IPS-15b (cell line): Measurements from ENCODE around the gene ECT2L.

Source experiments
- H3K27me3 ChIP-seq: one replicate; pipeline ENCODE4 v1.6.1; 2013; ENCODE audit warnings: low read length; ENCODE audit not compliant: control insufficient read depth, insufficient read depth
- H3K36me3 ChIP-seq: one replicate; pipeline ENCODE4 v1.6.1; 2013; ENCODE audit warnings: low read length; ENCODE audit not compliant: control insufficient read depth, insufficient read depth
- H3K4me1 ChIP-seq: one replicate; pipeline ENCODE4 v1.6.1; 2013; ENCODE audit warnings: mild to moderate bottlenecking, low read length; ENCODE audit not compliant: control insufficient read depth, insufficient read depth
- H3K4me3 ChIP-seq: one replicate; pipeline ENCODE4 v1.5.1; 2013; ENCODE audit warnings: low read depth, low read length
- H3K9ac ChIP-seq: one replicate; pipeline ENCODE4 v1.6.1; 2013; ENCODE audit warnings: low read depth, mild to moderate bottlenecking, low read length
- H3K9me3 ChIP-seq: one replicate; pipeline ENCODE4 v1.6.1; 2013; ENCODE audit warnings: mild to moderate bottlenecking, low read length; ENCODE audit not compliant: control insufficient read depth, insufficient read depth

Gene ECT2L

DNA sequence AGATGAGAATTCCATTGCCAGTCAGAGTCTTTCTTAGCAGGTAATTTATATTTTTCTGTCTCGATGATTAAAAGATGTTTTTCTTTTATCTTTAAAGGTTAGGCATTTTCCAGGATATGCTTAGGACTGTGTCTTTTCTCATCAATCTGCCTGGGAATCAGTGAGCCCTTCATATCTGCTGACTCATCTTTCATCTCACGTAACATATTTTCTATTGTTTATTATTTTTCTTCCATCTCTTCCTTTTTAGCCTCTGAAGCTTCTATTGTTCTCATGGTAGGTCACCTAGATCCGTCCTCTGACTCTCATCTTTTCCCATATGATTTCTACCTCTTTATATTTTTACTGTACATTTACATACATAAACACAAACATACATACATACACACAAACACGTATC, 13.6 kb upstream of the ECT2L start:
- H3K4me3 ChIP-seq, result no peak overlapping the region
- H3K4me1 ChIP-seq, result no peaks in the 10 kb centered on the region
- no peak overlapping the region for H3K9ac ChIP-seq
- H3K9me3 ChIP-seq, result no peaks in the 10 kb centered on the region
- no peaks in the 10 kb centered on the region for H3K36me3 ChIP-seq
- H3K27me3 ChIP-seq, result no peaks in the 10 kb centered on the region

DNA sequence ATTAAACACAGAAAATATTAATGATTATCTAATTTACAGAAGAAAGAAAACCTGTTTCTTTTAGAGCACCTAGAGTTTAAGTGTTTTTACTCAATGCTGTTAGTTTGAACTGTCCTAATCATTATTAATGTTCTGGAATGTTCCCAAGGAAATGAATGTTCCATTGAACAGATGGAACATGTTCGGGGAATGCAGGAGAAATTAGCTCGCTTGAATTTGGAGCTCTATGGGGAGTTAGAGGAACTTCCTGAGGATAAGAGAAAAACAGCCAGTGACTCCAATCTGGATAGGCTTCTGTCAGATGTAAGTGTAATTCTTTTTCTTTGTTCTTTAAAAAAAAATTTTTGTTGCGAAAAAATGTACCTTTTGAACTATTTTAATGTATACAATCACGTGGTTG, 10.8 kb upstream of the ECT2L start:
- H3K9me3 ChIP-seq, result no peaks in the 10 kb centered on the region
- H3K27me3 ChIP-seq, result no peaks in the 10 kb centered on the region
- no peaks in the 10 kb centered on the region for H3K4me1 ChIP-seq
- no peaks in the 10 kb centered on the region for H3K36me3 ChIP-seq
- H3K4me3 ChIP-seq, result no peak overlapping the region
- no peak overlapping the region for H3K9ac ChIP-seq

DNA sequence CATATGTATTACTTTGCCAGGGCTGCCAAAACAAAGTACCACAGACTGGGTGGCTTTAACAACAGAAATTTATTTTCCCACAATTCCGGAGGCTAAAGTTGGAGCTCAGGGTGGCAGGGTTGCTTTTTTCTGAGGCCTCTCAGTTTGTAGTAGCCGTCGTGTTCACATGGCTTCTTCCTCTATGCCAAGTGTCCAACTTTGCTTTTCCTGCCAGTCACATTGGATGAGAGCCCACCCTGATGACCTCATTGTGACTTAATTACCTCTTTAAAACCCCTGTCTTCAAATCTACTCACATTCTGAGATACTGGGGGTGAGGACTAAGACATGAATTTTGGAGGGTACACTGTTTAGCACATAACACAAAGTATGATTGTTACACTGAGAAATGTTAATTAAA, 9.9 kb upstream of the ECT2L start:
- H3K9me3 ChIP-seq, result no peaks in the 10 kb centered on the region
- H3K9ac ChIP-seq, result no peak overlapping the region
- H3K4me1 ChIP-seq, result no peaks in the 10 kb centered on the region
- no peaks in the 10 kb centered on the region for H3K27me3 ChIP-seq
- H3K4me3 ChIP-seq, result no peak overlapping the region
- H3K36me3 ChIP-seq, result no peaks in the 10 kb centered on the region

DNA sequence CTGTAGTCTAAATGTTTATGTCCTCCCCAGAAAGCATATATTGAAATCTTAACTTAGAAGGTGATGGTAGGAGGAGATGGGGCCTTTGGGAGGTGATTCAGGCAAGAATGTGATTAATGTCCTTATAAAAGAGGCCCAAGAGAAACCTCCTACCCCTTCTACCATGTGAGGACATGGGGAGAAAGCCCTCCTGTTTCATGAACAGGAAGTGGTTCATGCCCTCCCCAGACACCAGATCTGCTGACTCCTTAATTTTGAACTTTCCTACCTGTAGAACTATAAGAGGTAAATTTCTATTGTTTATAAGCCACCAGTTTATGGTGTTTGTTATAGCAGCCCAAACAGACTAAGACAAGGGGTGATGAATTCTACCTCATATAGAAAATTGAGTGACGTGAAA, 8.7 kb upstream of the ECT2L start:
- no peaks in the 10 kb centered on the region for H3K36me3 ChIP-seq
- H3K4me3 ChIP-seq, result no peak overlapping the region
- no peak overlapping the region for H3K9ac ChIP-seq
- no peaks in the 10 kb centered on the region for H3K4me1 ChIP-seq
- H3K9me3 ChIP-seq, result no peaks in the 10 kb centered on the region
- no peaks in the 10 kb centered on the region for H3K27me3 ChIP-seq

DNA sequence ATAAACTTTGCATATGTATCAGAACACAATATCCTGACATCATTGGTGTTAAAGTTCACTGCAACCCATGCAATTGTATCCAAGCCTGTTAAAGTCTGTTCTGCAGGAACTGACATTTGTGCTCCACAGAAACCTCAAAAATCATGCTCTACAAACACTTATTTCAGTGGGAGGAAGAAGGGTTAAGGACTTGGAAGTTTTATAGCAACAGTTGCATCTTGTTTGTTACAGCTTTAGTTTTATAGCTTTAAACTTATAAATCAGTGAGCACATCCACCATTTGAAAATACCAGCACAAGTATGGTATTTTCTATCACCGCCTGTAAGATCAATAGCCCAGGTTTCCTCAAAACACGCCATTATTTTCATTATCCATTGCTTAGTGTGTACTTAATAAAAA, 884 bp downstream of the ECT2L start:
- no peaks in the 10 kb centered on the region for H3K36me3 ChIP-seq
- H3K4me1 ChIP-seq, result peaks cover 4% of the 10 kb centered on the region
- no peak overlapping the region for H3K4me3 ChIP-seq
- H3K9ac ChIP-seq, result no peak overlapping the region
- no peaks in the 10 kb centered on the region for H3K9me3 ChIP-seq
- peaks cover 8% of the 10 kb centered on the region for H3K27me3 ChIP-seq

DNA sequence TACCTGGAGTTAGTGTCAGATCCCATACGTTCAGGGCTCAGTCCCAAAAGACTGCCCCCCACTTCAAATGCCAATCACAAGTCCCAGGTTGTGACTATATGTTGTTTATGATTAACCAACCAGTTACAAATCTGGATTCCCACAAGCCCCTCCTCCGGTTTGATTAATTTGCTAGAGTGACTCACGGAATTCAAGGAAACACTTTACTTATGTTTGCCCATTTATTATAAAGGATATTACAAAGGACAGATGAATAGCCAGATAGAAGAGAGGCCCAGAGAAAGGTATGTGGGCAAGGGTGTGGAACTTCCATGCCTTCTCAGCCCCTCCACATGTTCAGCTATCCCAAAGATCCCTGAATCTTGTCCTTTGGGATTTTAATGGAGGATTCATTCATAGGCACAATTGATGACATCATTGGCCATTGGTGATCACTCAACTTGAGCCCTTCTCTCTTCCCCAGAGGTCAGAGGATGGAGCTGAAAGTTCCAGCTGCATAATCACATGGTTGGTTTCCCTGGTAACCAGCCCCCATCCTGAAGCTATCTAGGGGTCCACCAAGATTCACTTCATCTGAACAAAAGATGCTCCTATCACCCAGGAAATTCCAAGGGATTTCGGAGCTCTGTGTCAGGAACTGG, 2.0 kb downstream of the ECT2L start:
- Histone ChIP-seq H3K9me3 (no peaks in the 10 kb centered on the region), H3K36me3 (no peaks in the 10 kb centered on the region), H3K4me1 (peaks cover 4% of the 10 kb centered on the region), H3K4me3 (no peak overlapping the region), H3K9ac (no peak overlapping the region), H3K27me3 (peaks cover 8% of the 10 kb centered on the region)

DNA sequence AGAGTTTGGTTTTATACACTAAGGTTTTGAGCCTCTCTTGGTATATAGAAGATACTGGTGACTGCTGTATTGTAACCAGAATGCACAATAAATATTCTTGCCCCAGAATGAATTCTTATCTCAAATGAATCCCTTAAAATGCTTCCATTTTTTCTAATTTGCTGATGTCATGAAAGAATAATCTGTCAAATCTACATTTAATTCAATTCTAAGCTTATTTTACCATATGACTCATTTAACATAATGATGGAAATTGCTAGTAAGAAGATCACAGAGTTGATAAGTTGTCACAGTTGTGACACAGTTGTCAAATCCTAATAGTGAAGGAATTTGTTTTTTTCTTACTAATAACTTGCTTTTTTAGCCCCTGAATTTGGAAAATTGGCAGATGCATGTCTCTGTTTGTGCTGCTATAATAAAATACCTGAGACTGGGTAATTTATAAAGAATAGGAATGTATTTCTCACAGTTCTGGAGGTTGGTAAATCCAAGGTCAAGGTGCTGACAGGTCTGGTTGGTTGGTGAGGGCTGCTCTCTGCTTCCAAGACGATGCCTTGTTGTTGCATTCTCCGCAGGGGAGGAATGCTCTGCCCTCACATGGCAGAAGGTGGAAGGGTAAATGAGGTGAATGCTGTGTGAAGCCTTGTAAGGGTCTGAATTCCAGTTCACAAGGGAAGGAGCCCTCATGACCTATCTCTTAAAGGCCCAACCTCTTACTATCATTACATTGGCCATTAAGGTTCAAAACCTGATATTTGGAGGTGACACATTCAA, 4.7 kb downstream of the ECT2L start:
- peaks cover 4% of the 10 kb centered on the region for H3K4me1 ChIP-seq
- H3K9me3 ChIP-seq, result no peaks in the 10 kb centered on the region
- H3K4me3 ChIP-seq, result no peak overlapping the region
- H3K27me3 ChIP-seq, result peaks cover 8% of the 10 kb centered on the region
- no peaks in the 10 kb centered on the region for H3K36me3 ChIP-seq
- H3K9ac ChIP-seq, result no peak overlapping the region

DNA sequence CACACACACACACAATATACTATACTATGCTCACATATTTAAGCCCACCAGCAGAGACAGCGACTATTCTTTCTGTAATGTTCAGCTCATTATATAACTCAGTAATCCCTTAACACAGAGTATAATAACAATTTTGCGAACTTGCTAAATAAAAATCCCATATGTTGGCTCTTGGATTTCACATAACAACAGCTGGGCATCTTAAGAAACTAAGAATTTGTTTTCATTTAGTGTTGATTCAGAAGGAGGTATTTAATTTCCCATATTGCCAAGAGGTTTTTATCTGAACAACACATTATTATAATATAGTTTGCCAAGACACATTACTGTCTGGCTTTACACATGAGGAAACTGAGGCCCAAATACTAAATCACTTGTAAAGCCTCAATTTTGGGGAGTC, 7.4 kb downstream of the ECT2L start:
- Histone ChIP-seq H3K9me3 (no peaks in the 10 kb centered on the region), H3K36me3 (no peaks in the 10 kb centered on the region), H3K4me1 (no peaks in the 10 kb centered on the region), H3K4me3 (no peak overlapping the region), H3K27me3 (no peaks in the 10 kb centered on the region), H3K9ac (no peak overlapping the region)

DNA sequence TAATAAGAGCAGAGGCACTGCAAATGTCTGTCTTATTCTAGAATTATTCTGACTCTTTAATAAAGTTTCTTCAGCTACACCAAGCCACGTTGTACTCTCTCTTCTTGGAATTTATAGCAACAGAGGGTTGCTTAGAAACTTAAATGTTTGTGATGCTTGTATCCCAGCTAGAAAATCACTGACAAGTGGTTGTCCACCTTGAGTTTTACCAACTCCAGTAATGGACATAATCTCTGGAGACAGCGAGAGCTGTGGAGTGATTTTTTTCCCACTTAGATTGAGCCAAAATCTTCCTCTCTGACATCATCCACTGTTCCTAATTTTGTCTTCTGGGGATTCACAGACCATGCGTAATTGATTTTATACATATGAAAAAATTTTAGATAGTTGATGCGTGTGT, 8.0 kb downstream of the ECT2L start:
- H3K4me3 ChIP-seq, result no peak overlapping the region
- H3K27me3 ChIP-seq, result no peaks in the 10 kb centered on the region
- no peaks in the 10 kb centered on the region for H3K36me3 ChIP-seq
- H3K9ac ChIP-seq, result no peak overlapping the region
- no peaks in the 10 kb centered on the region for H3K9me3 ChIP-seq
- no peaks in the 10 kb centered on the region for H3K4me1 ChIP-seq

DNA sequence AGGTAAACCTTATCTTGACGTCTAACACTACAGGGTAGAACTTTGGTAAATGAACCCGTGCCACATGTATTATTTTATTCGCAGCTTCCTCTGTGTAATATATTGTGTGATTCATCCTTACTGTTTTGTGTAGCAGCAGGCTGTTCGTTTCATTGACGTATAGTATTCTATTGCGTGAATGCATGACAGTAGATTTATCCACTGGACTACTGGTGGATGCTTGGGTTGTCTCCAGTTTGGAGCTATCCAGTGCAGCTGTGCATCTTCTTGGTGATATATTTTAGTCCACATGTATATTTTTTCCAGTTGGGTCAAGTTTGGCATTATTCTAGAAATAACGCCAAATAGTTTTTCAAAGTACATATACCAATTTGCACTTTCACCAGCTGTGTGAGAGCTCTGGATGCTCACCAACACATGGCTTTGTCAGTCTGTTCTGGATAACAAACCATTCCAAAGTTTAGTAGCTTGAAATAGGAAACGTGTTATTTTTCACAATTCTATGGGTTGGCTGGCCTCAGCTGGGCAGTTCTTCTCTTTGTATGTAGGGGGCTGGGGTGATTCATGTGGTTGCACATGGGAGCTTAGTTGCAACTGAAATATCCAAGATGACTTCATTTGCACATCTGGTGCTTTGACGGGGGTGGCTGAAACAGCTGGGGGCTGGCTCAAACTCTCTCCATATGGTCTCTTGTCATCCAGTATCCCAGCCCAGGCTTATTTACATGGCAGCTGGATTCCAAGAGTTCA, 9.3 kb downstream of the ECT2L start:
- H3K4me3 ChIP-seq, result no peak overlapping the region
- H3K9ac ChIP-seq, result no peak overlapping the region
- no peaks in the 10 kb centered on the region for H3K27me3 ChIP-seq
- no peaks in the 10 kb centered on the region for H3K9me3 ChIP-seq
- H3K36me3 ChIP-seq, result no peaks in the 10 kb centered on the region
- H3K4me1 ChIP-seq, result no peaks in the 10 kb centered on the region

DNA sequence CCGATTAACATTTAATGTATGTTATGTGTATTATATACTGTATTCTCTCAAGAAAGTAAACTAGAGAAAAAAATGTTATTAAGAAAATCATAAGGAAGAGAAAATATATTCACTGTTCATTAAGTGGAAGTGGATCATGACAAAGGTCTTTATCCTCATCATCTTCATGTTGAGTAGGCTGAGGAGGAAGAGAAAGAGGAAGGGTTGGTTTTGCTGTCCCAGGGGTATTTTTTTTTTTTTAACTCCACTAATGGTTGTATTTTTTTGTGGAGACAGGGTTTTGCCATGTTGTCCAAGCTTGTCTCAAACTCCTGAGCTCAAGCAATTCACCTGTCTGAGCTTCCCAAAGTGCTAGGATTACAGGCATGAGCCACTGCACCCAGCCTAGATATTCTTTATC, 11.0 kb downstream of the ECT2L start:
- Histone ChIP-seq H3K27me3 (no peaks in the 10 kb centered on the region), H3K4me3 (no peak overlapping the region), H3K9ac (no peak overlapping the region), H3K36me3 (no peaks in the 10 kb centered on the region), H3K9me3 (no peaks in the 10 kb centered on the region), H3K4me1 (no peaks in the 10 kb centered on the region)

DNA sequence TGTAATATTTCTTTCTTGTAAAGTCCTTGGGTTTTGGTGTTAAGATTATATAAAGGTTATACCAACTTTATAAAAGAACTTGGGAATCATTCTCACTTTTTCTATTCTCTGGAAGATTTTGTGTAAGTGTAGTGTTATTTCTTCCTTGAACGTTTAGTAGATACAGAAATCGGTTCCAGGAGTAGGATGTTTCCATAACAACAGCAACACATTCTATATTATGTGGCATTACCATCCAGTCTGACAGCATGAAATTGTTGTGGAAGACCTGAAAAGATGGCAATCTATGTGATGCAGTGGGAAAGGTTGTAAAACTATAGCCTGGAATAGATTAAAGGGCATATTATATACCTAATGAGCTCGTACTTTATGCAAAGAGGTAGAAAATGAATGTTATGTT, 13.8 kb downstream of the ECT2L start:
- no peaks in the 10 kb centered on the region for H3K36me3 ChIP-seq
- no peaks in the 10 kb centered on the region for H3K9me3 ChIP-seq
- H3K27me3 ChIP-seq, result no peaks in the 10 kb centered on the region
- H3K9ac ChIP-seq, result no peak overlapping the region
- H3K4me1 ChIP-seq, result no peaks in the 10 kb centered on the region
- no peak overlapping the region for H3K4me3 ChIP-seq
